Ishikawa (cell line): ENCODE measurements around the gene QARS1.

Source experiments
- CEBPB ChIP-seq: IDR thresholded peaks from 2 replicates; pipeline ENCODE4 v1.6.1; 2012
- CREB1 ChIP-seq: IDR thresholded peaks from 2 replicates; pipeline ENCODE4 v1.6.1; 2012; ENCODE audit warnings: low read depth
- EGR1 ChIP-seq: IDR thresholded peaks from 2 replicates; pipeline ENCODE4 v1.6.1; 2012
- EP300 ChIP-seq: IDR thresholded peaks from 2 replicates; pipeline ENCODE4 v1.6.1; 2012; ENCODE audit warnings: borderline replicate concordance
- FOXM1 ChIP-seq: IDR thresholded peaks from 2 replicates; pipeline ENCODE4 v1.6.1; 2012; ENCODE audit warnings: low read depth, borderline replicate concordance
- NFIC ChIP-seq: IDR thresholded peaks from 2 replicates; pipeline ENCODE4 v1.6.1; 2012
- RAD21 ChIP-seq: IDR thresholded peaks from 2 replicates; pipeline ENCODE4 v1.6.1; 2012; ENCODE audit warnings: low read depth
- REST ChIP-seq: IDR thresholded peaks from 2 replicates; pipeline ENCODE4 v1.6.1; 2012; ENCODE audit warnings: low read depth, mild to moderate bottlenecking
- TAF1 ChIP-seq: IDR thresholded peaks from 2 replicates; pipeline ENCODE4 v1.6.1; 2012; ENCODE audit warnings: low read depth, mild to moderate bottlenecking
- TCF12 ChIP-seq: IDR thresholded peaks from 2 replicates; pipeline ENCODE4 v1.6.1; 2012; ENCODE audit warnings: low read depth
- TEAD4 ChIP-seq: IDR thresholded peaks from 2 replicates; pipeline ENCODE4 v1.6.1; 2012
- YY1 ChIP-seq: IDR thresholded peaks from 2 replicates; pipeline ENCODE4 v1.6.1; 2012; ENCODE audit warnings: low read depth
- ZBTB7A ChIP-seq: IDR thresholded peaks from 2 replicates; pipeline ENCODE4 v1.6.1; 2012; ENCODE audit warnings: low read depth
- TF ChIP-seq, protein P1 (sequence below): IDR thresholded peaks from 2 replicates; pipeline ENCODE4 v1.6.1; 2012
- TF ChIP-seq, protein P2 (sequence below): IDR thresholded peaks from 2 replicates; pipeline ENCODE4 v1.6.1; 2012

The QARS1 gene

DNA sequence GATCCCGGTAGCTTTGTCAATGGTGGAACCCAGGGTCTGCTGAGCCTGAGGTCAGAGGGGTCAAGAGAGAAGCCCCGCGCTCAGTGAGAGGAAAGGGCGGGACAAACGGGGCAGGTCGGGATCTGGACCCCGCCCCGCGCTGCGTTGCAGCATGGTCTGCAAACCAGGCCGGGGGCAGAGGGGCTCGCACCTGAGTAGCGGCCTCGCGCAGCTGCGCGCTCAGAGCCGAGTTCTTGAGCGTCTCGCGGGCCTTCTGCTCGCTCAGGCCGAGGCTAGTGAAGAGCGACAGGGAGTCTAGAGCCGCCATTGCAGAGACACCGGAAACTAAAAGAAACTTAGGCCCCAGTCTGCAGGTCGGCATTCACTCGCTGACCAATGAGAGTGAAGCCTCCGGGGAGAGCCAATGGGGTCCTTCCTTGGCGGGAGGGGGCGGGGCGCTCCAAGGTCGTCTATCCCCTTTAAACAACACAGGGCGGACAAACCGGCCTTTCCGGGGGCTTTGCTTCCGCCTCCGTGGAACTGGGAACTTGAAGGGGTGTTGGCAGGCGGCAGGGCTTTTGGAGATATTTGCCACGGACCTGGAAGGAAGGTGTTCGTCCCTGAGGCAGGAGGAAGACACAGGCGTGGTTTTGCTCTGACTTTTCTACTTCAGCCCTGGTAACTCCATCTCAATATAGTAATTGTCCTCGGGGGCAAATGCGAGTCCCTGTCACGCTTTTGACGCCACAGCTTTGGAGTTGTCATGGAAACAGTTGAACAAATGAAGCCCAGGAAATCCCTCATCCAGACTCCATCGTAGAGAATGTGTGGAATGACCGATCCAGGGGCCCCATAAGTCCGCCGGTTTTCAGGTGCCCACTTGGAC, at the start of gene QARS1:
TSS of gene QARS1 (minus strand) at position 331 of the 865 bp plus-strand sequence. CDS start at position 307, 24 bp downstream.
- no peak for TF ChIP-seq ZBTB7A
- no peak for TF ChIP-seq NFIC
- TF ChIP-seq FOXM1 = peak; percentile 43; the same call in 1 of the 2 replicates
- TF ChIP-seq, protein P1, sequence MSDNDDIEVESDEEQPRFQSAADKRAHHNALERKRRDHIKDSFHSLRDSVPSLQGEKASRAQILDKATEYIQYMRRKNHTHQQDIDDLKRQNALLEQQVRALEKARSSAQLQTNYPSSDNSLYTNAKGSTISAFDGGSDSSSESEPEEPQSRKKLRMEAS = peak; percentile 36
- TF ChIP-seq TCF12 = peak; percentile 47; the same call in 1 of the 2 replicates
- TF ChIP-seq EP300 = peak; percentile 20; the same call in 1 of the 2 replicates
- TF ChIP-seq RAD21 = no peak
- TF ChIP-seq TAF1 = peak; percentile 87
- peak; percentile 92 for TF ChIP-seq YY1
- TF ChIP-seq EGR1 = no peak

DNA sequence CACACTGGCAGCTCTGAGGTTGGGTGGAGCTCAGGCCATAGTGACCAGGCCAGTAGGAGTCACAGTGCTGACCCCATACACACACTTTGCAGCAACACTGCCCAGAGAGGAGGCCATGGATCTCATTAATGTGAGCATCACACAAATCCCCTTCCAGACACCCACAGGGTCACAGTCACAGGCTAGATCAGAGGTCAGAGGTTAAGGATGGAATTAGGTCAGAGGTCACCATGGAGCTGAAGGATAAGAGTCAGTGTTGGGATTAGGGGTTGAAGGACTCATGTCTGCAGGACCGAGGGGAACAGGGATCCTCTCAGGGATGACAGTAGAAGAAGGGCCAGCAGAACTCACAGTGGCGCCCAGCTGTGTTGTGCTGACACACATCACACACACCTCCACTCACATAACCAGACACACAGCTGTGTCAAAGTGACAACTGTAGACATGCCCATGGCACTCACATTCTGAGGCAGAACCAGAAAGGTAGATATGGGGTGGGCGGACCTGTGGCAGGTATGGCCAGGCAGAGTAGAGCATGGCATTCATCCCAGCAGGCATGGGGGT, 48.9 kb upstream of the QARS1 start:
- TF ChIP-seq TAF1 (no peak), REST (no peak), FOXM1 (no peak)

DNA sequence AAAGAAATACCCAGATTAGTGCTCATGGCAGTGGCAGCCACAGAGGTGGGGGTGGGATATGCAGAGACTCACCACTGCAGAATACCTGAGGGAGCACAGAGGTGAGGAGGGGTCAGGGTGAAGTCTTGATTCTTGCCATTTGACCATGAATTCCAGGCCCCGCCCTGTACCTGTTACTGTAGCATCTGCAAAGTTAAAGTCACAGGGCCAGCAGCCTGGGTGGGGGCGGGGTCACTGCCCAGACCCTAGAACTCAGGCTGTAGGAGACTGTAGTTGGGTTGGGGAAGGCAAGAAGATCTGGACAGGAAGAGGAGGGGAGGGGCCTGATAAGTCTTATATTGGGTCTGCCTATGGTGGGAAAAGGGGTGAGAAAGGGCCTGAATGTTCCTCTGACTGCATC, 47.1 kb upstream of the QARS1 start:
- TF ChIP-seq TCF12 = no peak
- no peak for TF ChIP-seq NFIC
- no peak for TF ChIP-seq ZBTB7A
- TF ChIP-seq TAF1 = no peak
- TF ChIP-seq, protein P2, sequence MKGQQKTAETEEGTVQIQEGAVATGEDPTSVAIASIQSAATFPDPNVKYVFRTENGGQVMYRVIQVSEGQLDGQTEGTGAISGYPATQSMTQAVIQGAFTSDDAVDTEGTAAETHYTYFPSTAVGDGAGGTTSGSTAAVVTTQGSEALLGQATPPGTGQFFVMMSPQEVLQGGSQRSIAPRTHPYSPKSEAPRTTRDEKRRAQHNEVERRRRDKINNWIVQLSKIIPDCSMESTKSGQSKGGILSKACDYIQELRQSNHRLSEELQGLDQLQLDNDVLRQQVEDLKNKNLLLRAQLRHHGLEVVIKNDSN = no peak
- no peak for TF ChIP-seq RAD21

- TF ChIP-seq ZBTB7A (no peak), NFIC (no peak), RAD21 (no peak), EP300 (no peak), TAF1 (no peak), CREB1 (no peak), REST (no peak), TEAD4 (no peak), YY1 (no peak), CEBPB (no peak), TCF12 (no peak)
- TF ChIP-seq, protein P2 = no peak
- TF ChIP-seq, protein P1 = no peak
Observed at GRCh38 chr3:49148159-49148558, 43.6 kb upstream of the QARS1 start.

DNA sequence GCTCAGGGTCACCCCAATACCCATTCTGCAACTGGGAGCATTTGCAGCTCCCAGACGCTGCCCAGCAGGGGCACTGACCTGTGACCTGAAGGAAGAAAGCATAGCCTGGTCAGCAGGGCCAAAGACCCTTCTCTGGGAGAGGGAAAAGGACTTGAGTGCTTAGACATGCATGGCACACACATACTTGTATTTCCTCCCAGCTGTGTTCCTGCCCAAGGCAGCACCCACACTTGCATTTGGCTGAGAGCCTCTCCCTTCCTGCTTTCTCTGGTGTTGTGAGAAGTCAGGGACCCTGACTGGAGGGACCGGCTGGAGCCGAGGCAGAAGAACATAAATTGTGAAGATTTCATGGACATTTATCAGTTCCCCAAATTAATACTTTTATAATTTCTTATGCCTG, 35.5 kb upstream of the QARS1 start:
- TF ChIP-seq EP300 (no peak), NFIC (no peak), ZBTB7A (no peak), RAD21 (no peak), CREB1 (no peak), REST (no peak), EGR1 (no peak), FOXM1 (no peak), YY1 (no peak)
- TF ChIP-seq, protein P2 = no peak
- TF ChIP-seq, protein P1 = no peak
